Endothelial cell of hepatic sinusoid (primary cell): ENCODE results near the gene ZNF205.

Source experiments
- in situ Hi-C: cut with HindIII; loops from 2 replicates; pipeline ENCODE4 v1.10.0; 2017; ENCODE audit warnings: low sequenced_read_pairs

The ZNF205 gene

DNA sequence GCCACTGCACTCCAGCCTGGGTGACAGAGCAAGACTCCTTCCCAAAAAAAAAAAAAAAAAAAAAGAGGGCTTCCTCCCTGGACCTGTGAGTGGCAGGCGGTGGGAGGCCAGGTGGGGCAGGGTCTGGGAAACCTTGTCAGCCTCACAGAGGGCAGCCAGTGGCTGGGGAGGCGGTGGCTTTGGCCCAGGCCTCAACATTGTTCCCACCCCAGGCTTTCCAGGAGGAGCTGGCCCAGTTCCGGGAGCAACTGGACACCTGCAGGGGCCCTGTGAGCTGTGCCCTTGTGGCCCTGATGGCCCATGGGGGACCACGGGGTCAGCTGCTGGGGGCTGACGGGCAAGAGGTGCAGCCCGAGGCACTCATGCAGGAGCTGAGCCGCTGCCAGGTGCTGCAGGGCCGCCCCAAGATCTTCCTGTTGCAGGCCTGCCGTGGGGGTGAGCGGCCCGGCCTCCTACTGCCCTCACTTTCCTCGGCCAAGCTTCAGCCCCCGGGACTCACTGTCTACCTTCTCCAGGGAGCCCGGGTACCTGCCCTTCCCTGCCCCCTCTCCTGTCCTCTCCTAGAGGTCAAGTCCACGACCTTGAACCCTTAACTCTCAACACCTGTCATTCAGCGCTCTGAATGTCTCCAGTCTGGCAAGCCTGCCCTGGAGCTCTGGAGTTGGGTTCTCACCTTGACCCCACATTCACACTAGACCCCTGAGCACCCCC, 34.8 kb downstream of the ZNF205 start:
- in situ Hi-C loops, result loop anchor here (5.0 kb wide), 2 partner anchors 50 to 55 kb away; partner anchors contain the start of gene ZSCAN10

DNA sequence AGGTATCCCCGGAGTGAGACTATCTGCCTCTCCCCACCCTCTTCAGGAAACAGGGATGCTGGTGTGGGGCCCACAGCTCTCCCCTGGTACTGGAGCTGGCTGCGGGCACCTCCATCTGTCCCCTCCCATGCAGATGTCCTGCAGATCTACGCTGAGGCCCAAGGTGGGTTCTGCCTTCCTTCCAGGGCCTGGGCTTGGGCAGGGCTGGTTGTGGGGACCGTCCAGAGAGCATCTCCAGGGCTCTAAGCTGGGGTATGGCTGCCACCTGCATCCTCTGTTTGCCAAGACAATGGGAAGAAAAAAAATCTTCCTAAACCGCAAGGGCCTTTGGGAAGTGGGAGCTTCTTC, 35.3 kb downstream of the ZNF205 start:
- in situ Hi-C loops, result loop anchor here (5.0 kb wide), 2 partner anchors 50 to 55 kb away; partner anchors contain the start of gene ZSCAN10

DNA sequence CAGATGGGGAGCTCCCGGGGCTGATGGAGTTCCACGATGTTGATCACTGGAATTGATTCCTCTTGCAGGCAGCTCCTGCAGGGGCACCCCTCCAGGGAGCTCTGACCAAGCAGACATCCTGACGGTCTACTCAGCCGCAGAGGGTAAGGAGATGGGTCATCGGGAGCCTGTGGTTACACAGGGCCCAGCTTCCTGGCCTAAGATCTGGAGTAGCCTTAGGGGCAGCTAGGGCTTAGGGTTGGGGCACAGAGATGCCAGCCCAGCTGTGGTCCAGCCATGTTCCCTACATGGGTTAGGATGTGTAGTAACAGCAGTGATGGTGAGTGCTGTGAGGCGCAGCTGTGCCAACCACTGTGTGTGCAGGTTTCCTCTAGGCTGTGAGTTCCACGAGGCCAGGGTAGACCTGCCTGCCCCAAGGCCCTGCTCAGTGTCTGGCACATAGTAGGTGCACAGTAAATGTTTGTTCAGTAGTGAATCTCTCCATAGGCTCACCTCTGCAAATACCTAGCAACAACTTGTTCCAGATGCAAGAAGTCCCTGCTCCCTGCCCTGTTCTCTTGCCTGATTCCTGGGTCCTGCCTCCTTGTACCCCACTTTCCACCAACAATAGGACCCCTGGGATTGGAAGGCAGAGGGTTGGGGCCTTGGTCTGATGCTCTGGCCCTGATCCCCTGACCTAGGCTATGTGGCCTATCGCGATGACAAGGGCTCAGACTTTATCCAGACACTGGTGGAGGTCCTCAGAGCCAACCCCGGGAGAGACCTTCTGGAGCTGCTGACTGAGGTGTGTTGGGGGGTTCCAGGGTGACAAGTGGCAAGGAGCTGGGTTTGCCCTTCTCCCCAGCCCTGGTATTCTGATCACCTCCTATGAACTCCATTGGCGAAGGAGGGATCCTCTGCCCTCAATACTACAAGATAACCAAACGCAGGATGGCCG, 36.1 kb downstream of the ZNF205 start:
- in situ Hi-C loops, result loop anchor here (5.0 kb wide), 2 partner anchors 51 to 54 kb away; partner anchors contain the start of gene ZSCAN10

DNA sequence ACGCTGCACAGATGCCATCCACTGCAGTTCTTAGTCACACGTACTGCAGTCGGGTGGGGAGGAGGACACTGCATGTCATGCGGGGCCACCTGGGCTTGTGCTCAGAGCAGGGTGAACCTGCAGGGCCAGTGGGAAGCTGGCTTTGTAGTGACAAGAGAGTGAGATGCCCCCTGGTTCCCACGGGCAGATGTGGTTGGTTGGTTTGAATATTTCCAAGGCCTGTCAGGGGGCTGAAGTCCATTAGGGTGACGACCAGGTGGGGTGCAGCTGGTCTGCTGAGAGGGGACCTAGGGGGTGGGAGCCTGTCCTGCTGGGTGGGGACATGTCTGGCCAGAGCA, 36.8 kb downstream of the ZNF205 start:
- in situ Hi-C loops, result loop anchor here (5.0 kb wide), 2 partner anchors 52 to 53 kb away; partner anchors contain the start of gene ZSCAN10

DNA sequence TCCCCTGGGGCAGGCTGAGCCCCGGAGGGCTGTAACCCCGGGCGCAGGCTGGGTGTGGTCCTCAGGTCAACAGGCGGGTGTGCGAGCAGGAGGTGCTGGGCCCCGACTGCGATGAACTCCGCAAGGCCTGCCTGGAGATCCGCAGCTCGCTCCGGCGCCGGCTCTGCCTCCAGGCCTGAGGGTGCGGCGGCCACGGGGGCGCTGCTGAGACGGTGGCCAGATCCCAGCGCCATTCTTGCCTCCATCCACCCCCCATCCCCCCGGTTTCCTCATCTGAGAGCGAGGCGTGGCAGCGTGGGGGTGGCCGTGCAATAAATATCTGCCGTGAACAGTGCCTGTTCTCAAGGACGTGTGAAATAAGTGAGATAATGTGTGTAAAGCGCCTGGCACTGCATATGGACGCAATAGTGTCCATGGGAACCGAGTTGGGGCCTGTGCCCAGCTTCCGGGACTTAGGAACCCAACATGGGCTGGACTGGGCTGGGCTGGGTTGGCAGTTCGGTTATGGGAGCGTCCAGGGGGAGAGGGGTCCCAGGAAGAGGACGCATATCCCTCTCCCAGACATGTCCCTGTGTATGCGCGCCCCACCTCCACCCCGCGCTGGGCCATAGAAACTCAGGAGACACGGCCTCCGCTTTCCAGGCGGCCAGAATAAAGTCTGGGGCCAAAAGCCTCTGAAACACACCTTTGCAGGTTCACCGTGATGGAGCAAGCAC, 37.4 kb downstream of the ZNF205 start:
- in situ Hi-C loops, result loop anchor here (5.0 kb wide), 3 partner anchors 52 to 102 kb away; partner anchors contain the start of genes MMP25 and ZSCAN10

DNA sequence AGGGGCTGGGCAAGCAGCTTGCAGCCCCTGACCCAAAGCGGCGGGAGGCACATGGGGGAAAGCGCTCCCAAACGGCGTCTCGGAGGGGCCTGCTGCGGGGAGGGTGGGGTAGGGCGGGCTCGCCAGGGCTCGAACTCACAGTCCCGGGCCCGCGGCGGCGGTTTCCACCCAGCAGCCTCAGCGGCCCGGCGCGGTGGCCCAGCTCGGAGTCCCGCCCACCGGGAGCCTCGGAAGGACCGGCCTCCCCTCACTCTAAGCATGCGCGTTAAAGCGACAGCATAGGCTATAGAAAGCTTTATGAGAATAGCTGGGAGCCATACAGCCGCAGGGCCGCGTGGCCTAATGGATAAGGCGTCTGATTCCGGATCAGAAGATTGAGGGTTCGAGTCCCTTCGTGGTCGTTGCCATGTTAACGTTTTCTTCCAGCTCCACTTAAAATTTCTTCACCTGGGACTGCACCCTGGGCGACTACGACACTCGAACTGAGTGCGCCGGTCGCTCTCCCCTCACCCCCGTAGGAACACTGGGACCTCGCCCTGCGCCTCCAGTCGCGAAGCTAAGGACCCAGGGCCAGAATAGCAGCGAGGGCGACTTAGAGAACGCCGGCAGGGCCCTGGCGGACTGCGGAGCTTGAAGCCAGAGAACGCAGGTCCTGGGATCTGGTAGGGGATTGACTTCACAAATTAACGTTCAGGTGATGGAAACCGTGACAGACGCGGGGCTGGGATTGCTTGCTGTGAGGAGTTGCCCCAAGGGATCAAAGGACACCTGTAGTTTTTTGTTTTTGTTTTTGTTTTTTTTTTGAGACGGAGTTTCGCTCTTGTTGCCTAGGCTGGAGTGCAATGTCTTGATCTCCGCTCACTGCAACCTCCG, 38.2 kb downstream of the ZNF205 start:
- in situ Hi-C loops, result loop anchor here (5.0 kb wide), 1 partner anchor 103 kb away; the partner anchor contains the start of gene MMP25

DNA sequence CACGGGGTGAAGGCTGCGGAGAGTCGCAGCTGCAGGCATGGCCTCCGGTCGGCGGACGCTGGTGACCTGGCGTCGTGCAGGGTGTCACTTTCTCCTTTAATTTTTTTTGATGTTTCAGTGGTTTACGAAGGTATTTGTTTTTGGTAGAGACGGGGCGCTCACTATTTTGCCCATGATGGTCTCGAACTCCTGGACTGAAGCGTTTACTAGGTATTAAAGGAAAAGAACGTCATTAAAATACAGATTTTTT, 39.6 kb downstream of the ZNF205 start:
- in situ Hi-C loops, result loop anchor here (5.0 kb wide), 1 partner anchor 105 kb away; the partner anchor contains the start of gene MMP25

DNA sequence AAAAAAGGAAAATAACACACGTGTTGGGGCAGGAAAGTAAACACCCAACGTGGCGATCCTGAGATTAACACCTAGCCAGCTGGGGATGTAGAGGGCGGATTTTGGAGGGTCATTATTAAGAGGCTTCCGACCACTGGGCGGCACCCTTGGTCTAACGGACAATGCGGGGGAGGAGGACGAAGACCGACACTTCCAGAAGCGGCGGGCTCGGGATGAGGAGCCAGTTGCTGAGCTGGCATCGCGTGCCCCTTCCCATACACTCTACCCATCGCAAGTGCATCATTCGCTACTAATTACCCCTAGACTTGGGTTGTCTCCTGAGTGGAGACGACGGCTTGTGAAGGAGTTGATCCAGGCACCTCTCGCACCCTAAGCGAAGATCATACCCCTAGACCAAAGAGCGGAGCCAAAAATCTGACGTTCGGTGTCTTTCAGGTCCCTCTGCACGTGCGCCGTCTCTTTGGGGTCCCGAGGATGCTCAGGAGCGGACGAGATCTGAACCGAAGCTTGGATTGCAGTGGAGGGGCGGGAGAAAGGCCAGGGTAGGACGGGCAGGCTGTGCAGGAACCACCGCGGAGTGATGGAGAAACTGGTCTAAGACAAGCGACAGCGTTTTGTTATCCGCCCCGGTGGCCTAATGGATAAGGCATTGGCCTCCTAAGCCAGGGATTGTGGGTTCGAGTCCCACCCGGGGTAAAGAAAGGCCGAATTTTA, 40.0 kb downstream of the ZNF205 start:
- in situ Hi-C loops, result loop anchor here (5.0 kb wide), 1 partner anchor 105 kb away; the partner anchor contains the start of gene MMP25

DNA sequence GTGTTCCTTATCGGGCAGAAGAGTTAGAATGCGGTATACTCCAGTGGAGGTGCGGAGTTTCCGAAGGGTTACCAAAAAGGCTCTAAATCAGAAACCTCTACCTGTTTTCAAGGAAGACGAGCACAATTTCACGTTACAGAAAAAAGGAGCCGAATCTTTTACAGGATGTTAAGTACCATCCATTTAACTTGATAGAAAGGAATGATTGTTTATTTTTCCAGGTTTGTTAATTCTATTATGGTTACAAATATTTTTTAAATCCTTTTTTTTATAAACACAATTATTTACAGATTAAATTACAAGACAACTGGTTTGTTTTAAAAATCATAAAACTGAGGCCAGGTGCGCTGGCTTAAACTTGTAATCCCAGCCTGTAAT, 40.6 kb downstream of the ZNF205 start:
- in situ Hi-C loops, result loop anchor here (5.0 kb wide), 1 partner anchor 106 kb away; the partner anchor contains the start of gene MMP25

DNA sequence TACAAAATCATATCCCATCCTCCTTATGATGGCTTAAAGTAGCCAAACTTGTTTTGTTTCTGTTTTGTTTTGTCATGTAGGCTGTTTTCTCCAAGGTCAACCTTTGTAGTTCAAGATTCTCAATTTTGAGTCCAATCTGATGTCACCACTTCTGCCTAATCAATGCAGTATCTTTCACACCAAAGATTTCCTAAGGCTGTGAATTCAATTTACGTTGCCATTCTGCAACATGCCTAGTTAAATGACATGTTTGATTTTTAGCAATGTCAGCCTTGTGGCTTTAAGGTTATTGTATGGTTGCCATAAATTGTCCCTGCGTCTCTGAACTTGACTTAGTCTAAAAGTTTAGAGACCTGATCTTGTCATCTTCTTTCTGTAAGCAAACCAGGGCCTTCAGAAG, 42.8 kb downstream of the ZNF205 start:
- in situ Hi-C loops, result no loop called here

DNA sequence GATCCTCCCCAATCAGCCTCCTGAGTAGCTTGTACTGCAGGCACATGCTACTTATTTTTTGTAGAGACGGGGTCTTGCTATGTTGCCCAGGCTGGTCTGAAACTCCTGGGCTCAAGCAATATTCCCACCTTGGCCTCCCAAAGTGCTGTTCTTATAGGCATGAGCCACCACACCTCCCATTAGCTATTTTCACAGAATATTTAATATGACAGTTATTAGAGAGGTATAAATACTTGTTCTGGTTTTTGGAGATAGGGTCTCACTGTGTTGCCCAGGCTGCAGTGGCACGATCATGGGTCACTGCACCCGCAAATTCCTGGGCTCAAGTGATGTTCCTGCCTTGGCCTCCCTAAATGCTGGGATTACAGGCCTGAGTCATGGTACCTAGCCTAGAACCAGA, 43.6 kb downstream of the ZNF205 start:
- in situ Hi-C loops, result no loop called here

DNA sequence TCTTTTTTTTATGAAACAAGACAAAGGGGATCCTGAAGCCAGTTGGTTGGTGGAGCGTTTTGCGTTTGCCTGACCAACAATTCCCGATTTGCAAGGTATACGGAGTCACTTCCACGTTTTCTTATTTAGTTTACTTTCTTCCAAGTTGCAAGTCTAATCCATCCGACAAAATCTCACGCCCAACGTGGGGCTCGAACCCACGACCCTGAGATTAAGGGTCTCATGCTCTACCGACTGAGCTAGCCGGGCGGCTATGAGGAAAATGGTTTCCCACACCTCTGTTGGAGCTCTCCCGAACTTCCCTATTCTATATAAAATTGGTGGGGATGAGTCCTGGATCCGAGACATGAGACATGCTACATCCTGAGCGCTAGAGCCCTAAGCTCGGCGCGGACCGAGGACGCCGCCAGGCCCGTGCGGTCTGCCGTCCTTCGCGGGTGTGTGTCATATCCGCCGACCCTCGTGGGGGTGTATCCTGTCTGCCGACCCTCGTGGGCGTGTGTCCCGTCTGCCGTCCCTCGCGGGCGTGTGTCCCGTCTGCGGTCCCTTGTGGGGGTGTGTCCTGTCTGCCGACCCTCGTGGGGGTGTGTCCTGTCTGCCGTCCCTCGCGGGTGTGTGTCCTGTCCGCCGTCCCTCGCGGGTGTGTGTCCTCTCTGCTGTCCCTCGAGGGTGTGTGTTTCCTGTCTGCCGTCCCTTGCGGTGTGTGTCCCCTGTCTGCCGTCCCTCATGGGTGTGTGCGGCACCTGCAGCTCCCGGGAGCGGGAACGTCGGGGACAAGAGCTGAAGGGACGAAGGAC, 45.0 kb downstream of the ZNF205 start:
- in situ Hi-C loops, result no loop called here

DNA sequence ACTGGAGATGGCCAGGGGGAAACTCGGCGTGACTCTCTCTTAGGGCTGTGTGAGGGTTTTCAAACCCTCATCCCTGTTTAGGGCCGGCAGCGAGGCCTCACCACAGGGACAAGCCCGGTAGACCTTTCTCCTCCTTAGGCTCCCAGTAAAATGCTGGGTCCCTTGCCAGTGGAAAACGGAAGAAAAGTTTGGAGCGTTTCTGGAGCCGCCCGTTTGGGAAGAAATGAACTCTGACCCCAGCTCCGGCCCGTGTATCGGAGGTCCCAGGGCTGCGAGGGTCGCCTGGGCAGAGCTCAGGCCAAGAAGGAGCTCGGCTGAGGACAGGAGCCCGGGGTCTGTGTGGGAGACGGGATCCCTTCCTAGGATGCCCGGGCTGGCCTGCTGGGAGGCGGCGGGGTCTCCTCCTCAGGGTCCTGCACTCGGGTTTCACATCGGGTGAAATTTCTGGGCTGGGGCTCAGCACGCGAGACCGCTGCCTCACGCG, 45.7 kb downstream of the ZNF205 start:
- in situ Hi-C loops, result no loop called here

DNA sequence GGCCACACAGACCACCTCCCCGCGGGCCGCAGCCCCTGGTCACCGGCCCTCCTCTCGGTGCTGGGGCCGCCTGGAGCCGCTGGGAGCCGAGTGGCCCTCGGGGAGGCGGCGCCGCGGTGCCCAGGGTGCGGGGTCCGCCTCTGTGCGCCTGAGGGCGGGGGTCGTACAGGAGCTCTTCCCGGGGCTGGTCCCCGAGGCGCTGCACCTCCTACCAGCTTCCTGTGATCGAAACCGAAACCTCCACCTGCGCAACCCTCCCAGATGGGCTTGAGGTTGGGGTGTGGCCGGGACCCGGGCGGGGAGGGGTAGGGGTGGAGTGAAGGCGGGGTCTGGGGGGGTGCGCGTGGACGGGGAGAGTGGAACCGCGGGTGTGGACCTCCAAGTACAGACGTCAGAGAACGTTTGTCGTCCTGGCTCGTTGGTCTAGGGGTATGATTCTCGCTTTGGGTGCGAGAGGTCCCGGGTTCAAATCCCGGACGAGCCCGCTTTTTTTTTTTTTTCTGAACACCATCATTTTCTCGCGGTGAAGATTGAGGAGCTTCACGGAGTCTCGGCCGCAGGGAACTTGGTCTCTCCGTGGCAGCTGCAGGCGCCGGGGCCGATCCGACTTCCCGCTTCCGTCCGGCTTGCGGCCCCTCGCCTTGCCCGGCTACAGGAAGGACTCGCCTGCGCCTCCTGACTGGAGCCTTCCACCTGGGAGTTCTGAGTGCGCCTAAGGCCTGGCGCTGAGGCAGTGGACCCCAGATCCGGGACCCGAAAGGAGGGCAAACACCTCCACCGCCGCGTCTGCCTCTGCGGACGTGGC, 46.3 kb downstream of the ZNF205 start:
- in situ Hi-C loops, result no loop called here

DNA sequence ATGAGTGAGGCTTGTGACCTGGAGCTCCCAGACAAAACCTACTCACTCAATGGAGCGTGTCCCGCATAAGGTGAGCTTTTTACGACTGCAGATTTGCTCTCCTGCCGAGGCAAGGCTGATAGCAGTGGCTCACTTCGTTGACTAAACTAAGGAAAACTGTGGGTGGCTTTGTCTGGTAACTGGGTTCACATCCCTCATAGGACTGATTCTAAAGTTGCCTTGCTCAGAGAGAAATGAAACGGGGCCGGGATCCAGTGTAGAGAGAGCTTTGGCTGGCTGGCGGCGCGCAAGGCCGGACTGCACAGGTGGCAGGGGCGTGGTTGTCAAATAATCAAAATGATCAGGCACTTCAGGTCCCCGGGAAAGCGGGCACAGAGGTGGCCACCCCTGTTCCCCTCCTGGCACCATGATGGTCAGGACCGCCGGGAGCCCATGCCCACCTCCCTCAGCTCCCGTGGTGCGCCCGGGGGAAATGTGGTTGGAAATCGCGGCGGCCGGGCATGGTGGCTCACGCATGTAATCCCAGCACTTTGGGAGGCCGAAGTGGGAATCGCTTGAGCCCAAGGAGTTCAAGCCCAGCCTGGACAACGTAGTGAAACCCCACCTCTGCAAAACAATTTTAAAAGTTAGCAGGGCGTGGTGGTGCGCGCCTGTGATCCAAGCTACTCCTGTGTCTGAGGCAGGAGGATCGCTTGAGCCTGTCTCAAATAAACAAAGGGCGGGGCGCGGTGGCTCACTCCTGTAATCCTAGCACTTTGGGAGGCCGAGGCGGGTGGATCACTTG, 49.0 kb downstream of the ZNF205 start:
- in situ Hi-C loops, result no loop called here

DNA sequence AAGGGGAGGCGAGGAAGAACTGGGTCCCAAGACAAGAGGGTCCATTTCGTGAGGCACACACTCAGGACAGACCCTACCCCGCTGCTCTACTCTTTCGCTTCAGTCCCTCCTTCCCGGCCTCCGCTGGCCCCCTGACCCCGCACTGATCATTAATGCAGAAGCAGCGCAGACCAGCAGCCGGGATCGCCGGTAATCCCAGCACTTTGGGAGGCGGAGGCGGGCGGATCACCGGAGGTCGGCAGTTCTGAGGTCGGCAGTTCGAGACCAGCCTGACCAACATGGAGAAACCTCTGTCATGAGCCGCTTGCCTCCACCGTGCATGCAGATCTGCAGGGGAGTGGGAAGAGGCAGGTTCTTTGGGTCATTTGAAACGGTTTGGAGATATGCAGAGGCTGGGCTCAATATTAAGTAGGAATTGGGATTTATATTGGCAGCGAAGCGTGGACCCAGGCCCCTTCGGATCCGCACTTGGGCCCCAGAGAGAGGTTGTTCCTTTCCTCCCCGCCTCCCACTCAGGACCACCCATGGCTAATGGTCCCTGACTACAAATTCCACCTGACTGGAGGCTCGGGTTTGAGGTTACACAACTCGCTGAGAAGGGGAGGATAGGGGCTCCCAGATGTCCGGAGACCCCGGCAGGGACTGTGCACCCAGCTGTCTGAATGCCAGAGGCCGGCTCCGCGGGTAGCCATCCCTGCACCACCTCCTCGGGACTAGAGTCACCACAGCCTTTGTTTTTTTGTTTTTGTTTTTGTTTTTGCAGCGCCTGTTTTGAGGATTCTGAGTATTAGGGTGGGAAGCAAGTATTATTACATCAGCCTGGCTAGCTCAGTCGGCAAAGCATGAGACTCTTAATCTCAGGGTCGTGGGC, 52.0 kb downstream of the ZNF205 start:
- in situ Hi-C loops, result no loop called here
